Activated T-cell treated with anti-CD3 and anti-CD28 coated beads for 1 hour (primary cell): ENCODE data around the gene RPL11.
A peak's percentile ranks its signal among the peaks of the same experiment; 100 is the strongest.
"Not testable (repeated sequence)": the region's sequence is repeated elsewhere in the genome, so short reads cannot be mapped to it uniquely, and the experiment has no call there.

Experiments used
- DNase-seq: peaks from one replicate; pipeline ENCODE4 v3.0.0-alpha.2; 2020; ENCODE audit warnings: low read depth

Gene RPL11

DNA sequence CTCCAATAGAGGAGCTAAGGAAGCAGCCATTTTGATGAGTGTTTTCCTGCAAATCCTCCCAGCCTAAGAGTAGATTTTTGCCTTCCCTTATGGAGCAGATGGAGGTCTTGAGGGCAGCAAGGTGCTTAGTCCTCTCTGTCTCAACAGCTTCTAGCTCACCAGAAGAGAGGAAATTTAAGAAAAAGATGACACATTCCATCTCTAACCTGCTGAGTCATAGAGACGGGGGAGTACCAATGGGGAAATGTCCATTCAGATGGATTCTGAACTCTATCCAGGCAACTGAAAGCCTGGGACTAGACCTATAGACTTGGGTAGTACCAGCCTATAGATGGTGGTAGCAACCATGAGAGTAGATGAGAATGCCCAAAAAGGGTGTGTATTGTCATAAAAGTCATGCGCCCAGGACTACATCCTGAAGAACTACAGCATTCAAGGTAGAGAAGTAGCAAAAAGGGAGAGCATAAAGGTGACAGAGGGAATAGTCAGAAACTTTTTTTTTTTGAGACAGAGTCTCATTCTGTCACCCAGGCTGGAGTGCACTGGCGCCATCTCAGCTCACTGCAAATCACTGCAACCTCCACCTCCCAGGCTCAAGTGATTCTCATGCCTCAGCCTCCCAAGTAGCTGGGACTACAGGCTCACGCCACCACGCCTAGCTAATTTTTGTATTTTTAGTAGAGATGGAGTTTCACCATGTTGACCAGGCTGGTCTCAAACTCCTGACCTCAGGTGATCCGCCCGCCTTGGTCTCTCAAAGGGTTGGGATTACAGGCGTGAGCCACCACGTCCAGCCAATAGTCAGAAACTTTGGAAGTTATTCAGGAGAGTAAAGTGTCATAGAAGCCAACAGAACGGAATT, 41.0 kb downstream of the RPL11 start:
- DNase-seq, result no peak

DNA sequence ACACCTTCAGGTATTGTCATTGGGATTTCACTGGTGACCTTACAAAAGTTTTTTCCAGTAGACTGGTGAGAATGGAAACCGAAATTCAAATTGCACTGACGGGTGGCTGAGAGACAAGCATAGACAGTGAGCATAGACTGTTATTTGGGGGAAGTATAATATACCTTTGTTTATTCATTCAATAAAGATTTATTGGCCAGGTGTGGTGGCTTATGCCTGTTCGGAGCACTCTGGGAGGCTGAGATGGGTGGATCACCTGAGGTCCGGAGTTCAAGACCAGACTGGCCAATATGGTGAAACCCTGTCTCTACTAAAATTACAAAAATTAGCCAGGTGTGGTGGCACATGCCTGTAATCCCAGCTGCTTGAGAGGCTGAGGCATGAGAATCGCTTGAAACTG, 41.7 kb downstream of the RPL11 start:
- DNase-seq, result not testable (repeated sequence)

DNA sequence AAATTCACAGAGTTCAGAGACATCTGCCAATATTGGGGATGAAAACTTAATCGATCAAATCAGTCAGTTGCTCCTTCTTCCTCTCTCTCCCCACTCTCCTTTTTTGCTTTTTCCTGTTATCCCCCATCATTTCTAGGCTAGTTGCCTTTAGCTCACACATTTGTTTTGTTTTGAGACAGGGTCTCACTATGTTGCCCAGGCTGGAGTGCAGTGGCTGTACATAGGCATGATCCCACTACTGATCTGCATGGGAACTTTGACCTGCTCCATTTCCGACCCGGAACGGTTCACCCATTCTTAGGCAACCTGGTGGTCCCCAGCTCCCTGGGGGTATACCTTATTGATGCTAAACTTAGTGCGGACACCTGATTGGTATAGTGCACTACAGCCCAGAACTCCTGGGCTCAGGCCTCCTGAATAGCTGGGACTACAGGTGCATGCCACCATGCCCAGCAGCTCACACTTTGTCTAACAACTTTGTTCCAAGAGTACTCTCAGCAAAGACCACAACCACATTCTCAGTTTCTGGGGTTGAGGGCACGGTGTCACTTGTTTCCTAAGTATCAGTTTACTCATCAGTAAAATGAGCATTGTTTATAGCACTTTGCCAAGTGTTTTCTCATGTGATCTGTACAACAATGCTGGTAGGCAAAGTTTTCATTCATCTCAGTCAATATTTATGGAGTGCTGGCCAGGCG, 45.0 kb downstream of the RPL11 start:
- DNase-seq, result no peak

DNA sequence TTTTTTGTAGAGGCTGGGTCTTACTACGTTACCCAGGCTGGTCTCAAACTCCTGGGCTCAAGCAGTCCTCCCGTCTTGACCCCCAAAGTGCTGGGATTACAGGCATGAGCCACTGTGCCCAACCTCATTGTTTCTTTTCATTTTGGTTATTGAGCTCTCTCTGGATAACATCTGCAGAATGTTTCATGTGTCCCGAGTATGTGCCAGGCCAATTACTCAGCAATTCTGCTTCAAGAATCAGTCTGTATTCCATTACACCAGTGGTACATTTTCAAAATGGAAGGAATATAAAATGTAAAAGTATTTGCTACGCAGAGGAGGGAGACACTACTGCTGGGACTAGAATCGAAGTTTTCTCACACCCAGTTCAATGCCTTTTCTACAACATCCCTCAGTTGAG, 50.0 kb downstream of the RPL11 start:
- no peak for DNase-seq

DNA sequence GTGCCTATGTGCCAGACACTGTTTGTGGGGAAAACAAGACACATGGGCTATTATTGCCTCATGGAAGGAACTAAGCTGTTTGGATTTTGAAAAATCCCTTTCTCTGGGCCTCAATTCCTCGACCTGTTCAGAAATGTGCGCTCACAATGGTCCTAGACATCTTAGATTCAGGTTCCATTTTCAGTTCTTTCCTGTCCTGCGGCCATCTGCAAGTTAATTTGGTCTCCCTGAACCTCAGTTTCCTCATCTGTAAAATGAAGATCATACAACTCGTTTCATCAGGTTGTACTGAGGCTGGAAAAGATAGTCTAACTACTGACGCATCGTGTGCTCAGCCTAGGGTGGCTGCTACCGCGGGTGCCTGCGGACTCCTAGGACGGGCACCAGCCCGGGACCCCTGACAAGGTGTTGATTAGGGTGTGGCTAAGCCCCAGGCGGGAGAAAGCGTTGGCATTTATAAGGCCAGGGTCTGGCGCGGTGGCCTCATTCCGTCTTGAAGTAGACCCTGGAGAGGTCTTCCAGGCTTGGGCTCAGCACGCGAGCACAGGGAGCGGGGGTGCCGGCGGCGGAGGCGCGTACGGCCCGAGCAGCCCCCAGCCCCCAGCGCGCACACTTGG, 51.2 kb downstream of the RPL11 start:
- DNase-seq, result no peak

DNA sequence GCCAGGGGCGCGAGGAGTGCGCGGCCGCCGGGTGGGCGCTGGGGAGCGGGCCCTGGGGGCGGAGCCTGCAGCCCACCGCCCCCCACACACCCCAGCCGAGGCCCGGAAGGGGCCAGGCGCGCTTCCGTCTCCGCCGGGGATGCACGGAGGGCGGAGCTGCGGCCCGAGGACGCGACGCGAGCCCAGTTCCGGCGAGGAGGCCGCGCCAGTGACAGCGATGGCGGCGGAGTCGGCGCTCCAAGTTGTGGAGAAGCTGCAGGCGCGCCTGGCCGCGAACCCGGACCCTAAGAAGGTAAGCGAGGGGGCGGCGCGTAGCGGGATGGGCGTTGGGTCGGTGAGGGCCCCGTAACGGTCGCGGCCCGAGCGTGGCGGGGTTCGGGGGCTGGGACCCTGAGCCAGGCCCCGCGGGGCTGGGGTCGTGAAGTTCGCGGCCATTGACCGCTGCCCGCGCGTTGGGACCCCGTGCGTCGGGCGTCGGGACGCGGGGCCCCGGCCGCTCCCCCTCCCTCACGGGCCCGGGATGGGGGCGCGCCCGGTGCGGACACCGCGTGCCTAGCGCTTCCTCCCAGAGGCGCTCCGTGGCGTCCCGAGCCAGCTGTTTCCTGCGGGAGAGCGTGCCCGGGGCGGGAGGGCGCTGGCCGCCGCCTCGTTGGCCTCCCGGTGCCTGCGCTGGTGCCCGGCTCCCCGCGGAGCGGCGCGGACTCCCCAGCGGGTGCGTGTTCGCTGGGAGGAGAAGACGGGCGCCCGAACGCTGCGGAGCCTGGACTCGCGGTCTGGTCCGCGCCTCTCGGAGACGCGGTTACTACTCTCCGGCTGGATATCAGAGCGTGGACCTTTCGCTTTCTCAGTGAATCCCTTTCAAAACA, 51.9 kb downstream of the RPL11 start, which contains the start of gene ELOA:
Gene ELOA, plus strand, starts transcription at position 185 of the 866 bp plus-strand sequence. Its CDS starts 33 bp downstream, at position 218.
- DNase-seq, result peak; percentile 67

DNA sequence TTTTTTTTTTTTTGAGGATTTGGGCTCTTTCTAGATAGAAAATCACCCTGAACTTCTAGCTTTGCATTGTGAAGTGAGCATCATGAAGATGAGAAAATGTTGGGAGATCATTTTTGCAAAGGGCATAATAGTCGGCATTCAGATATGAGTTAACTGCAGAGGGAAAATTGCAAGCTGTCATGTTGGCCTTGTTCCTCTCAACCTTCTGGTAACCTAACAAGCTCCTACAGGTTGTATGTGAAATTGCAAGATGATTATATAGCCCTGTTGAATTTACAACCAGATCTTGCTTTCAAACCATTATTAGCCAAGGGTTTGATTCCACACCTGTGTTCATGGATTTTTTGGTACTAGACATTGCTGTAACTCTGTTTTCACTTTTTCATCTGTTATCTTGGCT, 53.9 kb downstream of the RPL11 start:
- no peak for DNase-seq
